H1 (cell line): ENCODE data around the gene PTGDS. TPM values are rescaled to one million over a fixed set of nuclear protein-coding genes. Genes with fewer than 3 reads are reported as not detected.
A peak's percentile ranks its signal among the peaks of the same experiment; 100 is the strongest.

Experiments used
- CTCF ChIA-PET: fragments of 300-600 bp; sonication (Branson Sonifier 250); formaldehyde crosslinking; loops from one replicate; lab custom pipeline; 2021; ENCODE audit not compliant: partially characterized antibody; lab: Charles Lee
- POLR2A ChIA-PET: fragments of 300-600 bp; sonication (Branson Sonifier 250); formaldehyde crosslinking; loops from one replicate; lab custom pipeline; 2021; ENCODE audit warnings: inconsistent platforms; ENCODE audit not compliant: partially characterized antibody; lab: Charles Lee
- DNase-seq, 2 experiments: peaks; one replicate each; pipeline versions ENCODE4 v3.0.0 to v3.0.0-alpha.2; 2010 to 2022; ENCODE audit warnings: low spot score in 2 of 2, low read depth in 1 of 2, mixed read lengths in 1 of 2
- FAIRE-seq: peaks from 2 replicates; lab custom pipeline; 2011; peaks lifted over from hg19 to GRCh38; lab: Jason Lieb, UNC
- H2AFZ ChIP-seq: 2 replicates; pipeline ENCODE4 v1.8.1; 2012; ENCODE audit warnings: low read length, inconsistent platforms
- H2AK5ac ChIP-seq: 2 replicates; pipeline ENCODE4 v1.6.1; 2013; ENCODE audit warnings: low read depth, low read length
- H2BK120ac ChIP-seq: replicated peaks from 2 replicates; pipeline ENCODE3; 2013; ENCODE audit warnings: low read depth, low read length, inconsistent platforms
- H2BK12ac ChIP-seq: 2 replicates; pipeline ENCODE4 v1.6.1; 2013; ENCODE audit warnings: low read depth, low read length
- H2BK15ac ChIP-seq: 2 replicates; pipeline ENCODE4 v1.6.1; 2013; ENCODE audit warnings: low read length
- H2BK20ac ChIP-seq: 2 replicates; pipeline ENCODE4 v1.6.1; 2013; ENCODE audit warnings: low read length
- H2BK5ac ChIP-seq: 2 replicates; pipeline ENCODE4 v1.6.1; 2013; ENCODE audit warnings: low read depth, low read length
- H3K14ac ChIP-seq: 2 replicates; pipeline ENCODE4 v1.6.1; 2013; ENCODE audit warnings: inconsistent platforms; ENCODE audit not compliant: insufficient read length
- H3K18ac ChIP-seq: 2 replicates; pipeline ENCODE4 v1.6.1; 2013; ENCODE audit warnings: low read length; ENCODE audit errors: extremely low read depth
- H3K23ac ChIP-seq: 2 replicates; pipeline ENCODE4 v1.6.1; 2013; ENCODE audit warnings: inconsistent platforms; ENCODE audit not compliant: insufficient read length
- H3K23me2 ChIP-seq: 2 replicates; pipeline ENCODE4 v1.6.1; 2013; ENCODE audit warnings: low read depth, low read length
- H3K27ac ChIP-seq: 2 replicates; pipeline ENCODE4 v1.6.1; 2011; ENCODE audit warnings: low read depth, low read length, inconsistent platforms
- H3K27me3 ChIP-seq, 4 experiments: replicated peaks in 1 of 4; 1 replicate in 1 of 4; 2 replicates in 3 of 4; pipeline versions ENCODE4 v1.6.1 to v1.8.1; 2011 to 2013; ENCODE audit warnings: low read length in 3 of 4, mild to moderate bottlenecking in 3 of 4, inconsistent platforms in 2 of 4, mixed read lengths in 2 of 4, moderate library complexity in 1 of 4; ENCODE audit not compliant: control insufficient read depth in 3 of 4, insufficient read depth in 3 of 4; ENCODE audit errors: extremely low read depth in 1 of 4
- H3K36me3 ChIP-seq, 4 experiments: 2 replicates each; pipeline versions ENCODE4 v1.6.1 to v1.8.1; 2011 to 2013; ENCODE audit warnings: mild to moderate bottlenecking in 4 of 4, low read length in 3 of 4, moderate library complexity in 2 of 4, control low read depth in 1 of 4, inconsistent platforms in 1 of 4; ENCODE audit not compliant: insufficient read depth in 4 of 4, control insufficient read depth in 2 of 4
- H3K4ac ChIP-seq: replicated peaks from 2 replicates; pipeline ENCODE3; 2013; ENCODE audit warnings: low read length, low read depth, mixed read lengths, inconsistent platforms; ENCODE audit not compliant: insufficient read length
- H3K4me1 ChIP-seq, 4 experiments: replicated peaks in 1 of 4; 1 replicate in 1 of 4; 2 replicates in 3 of 4; pipeline versions ENCODE4 v1.6.1 to v1.8.1; 2011 to 2013; ENCODE audit warnings: low read length in 3 of 4, inconsistent platforms in 2 of 4, mixed read lengths in 1 of 4; ENCODE audit not compliant: insufficient read depth in 4 of 4, control insufficient read depth in 3 of 4
- H3K4me2 ChIP-seq, 2 experiments: 2 replicates each; pipeline versions ENCODE4 v1.6.1 to v1.8.1; 2011 to 2013; ENCODE audit warnings: low read depth in 2 of 2, low read length in 2 of 2, control low read depth in 1 of 2, inconsistent platforms in 1 of 2, mild to moderate bottlenecking in 1 of 2; ENCODE audit not compliant: insufficient read depth in 1 of 2
- H3K4me3 ChIP-seq, 4 experiments: fragments of 200-600, 300-600 bp in 1 of 4; sonication (generic), shearing (Covaris generic), sonication (Bioruptor Twin) in 1 of 4; 2 replicates each; pipeline versions ENCODE4 v1.5.1 to v1.8.1; 2011 to 2016; ENCODE audit warnings: low read length in 4 of 4, low read depth in 3 of 4, control low read depth in 2 of 4, inconsistent platforms in 2 of 4, mild to moderate bottlenecking in 2 of 4, mixed read lengths in 1 of 4, moderate library complexity in 1 of 4; ENCODE audit not compliant: insufficient read depth in 2 of 4; ENCODE audit errors: extremely low read depth in 1 of 4
- H3K56ac ChIP-seq: replicated peaks from 2 replicates; pipeline ENCODE3; 2013; ENCODE audit warnings: low read depth, mild to moderate bottlenecking, mixed read lengths, low read length, inconsistent platforms; ENCODE audit not compliant: insufficient read length
- H3K79me1 ChIP-seq: 2 replicates; pipeline ENCODE4 v1.6.1; 2013; ENCODE audit warnings: low read depth, low read length, control low read depth
- H3K79me2 ChIP-seq, 2 experiments: 2 replicates each; pipeline versions ENCODE4 v1.6.1 to v1.8.1; 2012 to 2013; ENCODE audit warnings: low read length in 2 of 2, mild to moderate bottlenecking in 2 of 2, inconsistent platforms in 1 of 2; ENCODE audit not compliant: insufficient read depth in 2 of 2, control insufficient read depth in 1 of 2
- H3K9ac ChIP-seq, 4 experiments: replicated peaks in 1 of 4; 1 replicate in 1 of 4; 2 replicates in 3 of 4; pipeline versions ENCODE4 v1.6.1 to v1.8.1; 2011 to 2013; ENCODE audit warnings: low read depth in 3 of 4, low read length in 3 of 4, control low read depth in 2 of 4, mild to moderate bottlenecking in 2 of 4, moderate library complexity in 2 of 4, inconsistent platforms in 1 of 4; ENCODE audit errors: extremely low read depth in 1 of 4
- H3K9me3 ChIP-seq, 2 experiments: 2 replicates each; pipeline versions ENCODE4 v1.6.1 to v1.8.1; 2012 to 2013; ENCODE audit warnings: mild to moderate bottlenecking in 2 of 2, moderate library complexity in 2 of 2, control low read depth in 1 of 2, inconsistent platforms in 1 of 2, low read depth in 1 of 2, low read length in 1 of 2, mixed read lengths in 1 of 2; ENCODE audit not compliant: insufficient read depth in 2 of 2
- H4K20me1 ChIP-seq, 2 experiments: replicated peaks in 1 of 2; 2 replicates each; pipeline versions ENCODE3 to v1.8.1; 2011 to 2013; ENCODE audit warnings: inconsistent platforms in 2 of 2, low read length in 2 of 2, mild to moderate bottlenecking in 1 of 2; ENCODE audit not compliant: insufficient read depth in 2 of 2, control insufficient read depth in 1 of 2
- H4K5ac ChIP-seq: 2 replicates; pipeline ENCODE4 v1.6.1; 2013; ENCODE audit warnings: low read length, low read depth, mixed read lengths, inconsistent platforms; ENCODE audit not compliant: insufficient read length
- H4K8ac ChIP-seq: 2 replicates; pipeline ENCODE4 v1.8.0; 2013; ENCODE audit warnings: mild to moderate bottlenecking, moderate library complexity, low read length, inconsistent platforms; ENCODE audit not compliant: insufficient read depth; ENCODE audit errors: extremely low read depth
- H4K91ac ChIP-seq: replicated peaks from 2 replicates; pipeline ENCODE3; 2013; ENCODE audit warnings: low read length, mixed read lengths, inconsistent platforms; ENCODE audit not compliant: insufficient read length
- ASH2L ChIP-seq: fragments of 200-600, 300-600 bp; sonication (generic); IDR thresholded peaks from one replicate; pipeline ENCODE4 v1.7.1; 2017; ENCODE audit warnings: low read length
- CHD1 ChIP-seq: IDR thresholded peaks from 2 replicates; pipeline ENCODE4 v1.6.1; 2012; ENCODE audit warnings: low read depth, low read length, improper control_type of control experiment
- FOSL1 ChIP-seq: IDR thresholded peaks from 2 replicates; pipeline ENCODE4 v1.6.1; 2011; ENCODE audit warnings: mild to moderate bottlenecking, low read depth, low read length, moderate library complexity; ENCODE audit not compliant: insufficient read depth
- HDAC6 ChIP-seq: IDR thresholded peaks from one replicate; pipeline ENCODE4 v1.7.1; 2012; ENCODE audit warnings: low read depth, mild to moderate bottlenecking, inconsistent platforms, low read length, moderate library complexity
- JUN ChIP-seq: IDR thresholded peaks from 2 replicates; pipeline ENCODE4 v1.6.1; 2011; ENCODE audit warnings: low read depth, mild to moderate bottlenecking, improper control_type of control experiment, low read length
- PHF8 ChIP-seq: fragments of 200-600 bp; sonication (generic); conservative IDR thresholded peaks from 2 replicates; pipeline ENCODE4 v1.7.1; 2012; ENCODE audit warnings: low read depth, mild to moderate bottlenecking, inconsistent platforms, low read length, moderate library complexity
- POLR2AphosphoS5 ChIP-seq: IDR thresholded peaks from 2 replicates; pipeline ENCODE4 v1.6.1; 2011; ENCODE audit warnings: low read depth, low read length
- POU5F1 ChIP-seq: IDR thresholded peaks from 2 replicates; pipeline ENCODE4 v1.6.1; 2011; ENCODE audit warnings: low read depth, mild to moderate bottlenecking, low read length, moderate library complexity
- RFX5 ChIP-seq: IDR thresholded peaks from 2 replicates; pipeline ENCODE4 v1.6.1; 2011; ENCODE audit warnings: low read depth, low read length, improper control_type of control experiment, borderline replicate concordance
- RNF2 ChIP-seq: fragments of 200-900, 300-1000 bp; sonication (generic); IDR thresholded peaks from 2 replicates; pipeline ENCODE4 v1.7.1; 2016; ENCODE audit warnings: borderline replicate concordance, low read depth, mild to moderate bottlenecking, antibody characterized with exemption, low read length; ENCODE audit not compliant: poor library complexity, severe bottlenecking; ENCODE audit errors: missing control alignments
- SIRT6 ChIP-seq: IDR thresholded peaks from one replicate; pipeline ENCODE4 v1.7.1; 2012; ENCODE audit warnings: low read length, inconsistent platforms
- SIX5 ChIP-seq: IDR thresholded peaks from 2 replicates; pipeline ENCODE4 v1.6.1; 2011; ENCODE audit warnings: mild to moderate bottlenecking, low read depth, low read length
- TAF1 ChIP-seq: IDR thresholded peaks from 2 replicates; pipeline ENCODE4 v1.6.1; 2011; ENCODE audit warnings: mild to moderate bottlenecking, low read depth, low read length
- TBP ChIP-seq: IDR thresholded peaks from 2 replicates; pipeline ENCODE4 v1.6.1; 2011; ENCODE audit warnings: low read depth, low read length, improper control_type of control experiment
- ZNF274 ChIP-seq: IDR thresholded peaks from 2 replicates; pipeline ENCODE4 v1.7.0; 2012; ENCODE audit warnings: low read length, borderline replicate concordance; ENCODE audit errors: extremely low read depth
- WGBS, 2 experiments: shearing (Covaris generic) in 1 of 2; methylation state at CpG; one replicate each; pipeline versions ENCODE4 v1.1.6 to v1.1.7; 2013 to 2015; ENCODE audit warnings: low lambda C conversion rate in 2 of 2, mixed read lengths in 2 of 2, inconsistent platforms in 1 of 2, low coverage in 1 of 2, missing lambda C conversion rate in 1 of 2; ENCODE audit not compliant: insufficient replicate concordance in 2 of 2, insufficient coverage in 1 of 2, insufficient read length in 1 of 2; ENCODE audit errors: extremely low coverage in 1 of 2, missing lambda C conversion rate in 1 of 2; 5-methylcytosine and 5-hydroxymethylcytosine counted together
- polyA plus RNA-seq, 7 experiments: library from polyadenylated mRNA; depleted of rRNA in 3 of 7; stranded (reverse) in 5 of 7; unstranded in 2 of 7; fragments of >200 nt in 5 of 7; fragments of 200-250 nt in 2 of 7; gene quantifications; 1 replicate in 5 of 7; 2 replicates in 1 of 7; 4 replicates in 1 of 7; pipeline versions ENCODE4 v1.2.1 to v1.2.3, GENCODE V29; 2011 to 2013; ENCODE audit warnings: missing spikeins in 2 of 7, mixed read lengths in 2 of 7
- total RNA-seq: library from RNA; stranded (reverse); fragmentation: NEBNext Ultra II Directional; extraction: Animal tissue kit (Norgen Biotek cat#: 25700); gene quantifications from 2 replicates; pipeline ENCODE4 v1.2.1, GENCODE V29; 2021

The PTGDS gene
- total and polyA plus RNA-seq, 2 of the 8 experiments (the other 6 are each of a cell fraction or from before 2014, with no cell fraction given), result 1.7 to 2.3 TPM

DNA sequence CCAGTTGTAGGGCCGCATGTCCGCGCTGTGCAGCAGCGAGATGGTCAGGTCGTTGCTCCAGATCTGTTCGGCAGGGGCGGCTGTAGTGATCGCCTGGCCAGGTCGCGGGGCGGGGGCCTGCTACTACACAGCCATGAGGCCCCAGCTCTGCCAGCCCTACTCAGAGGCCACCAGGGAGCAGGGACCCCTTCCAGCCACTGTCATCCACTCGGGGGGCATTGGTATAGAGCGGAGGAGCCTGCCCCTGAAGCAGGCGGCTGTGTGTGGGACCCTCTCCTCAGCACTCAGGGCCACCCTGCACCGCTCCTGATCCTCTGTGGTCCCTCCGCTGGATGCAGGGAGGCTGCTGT is 34.4 kb upstream of the PTGDS start:
- Histone ChIP-seq H3K23me2 (peaks cover 5% of the 10 kb centered on the region; the same call in 1 of the 2 replicates), H3K9me3 (no peaks in the 10 kb centered on the region), H4K20me1 (peaks cover 7 to 27% of the 10 kb centered on the region in 2 experiments), H2BK12ac (no peak overlapping the region), H2AFZ (no peak overlapping the region), H2BK15ac (no peak overlapping the region), H2BK20ac (no peak overlapping the region), H3K36me3 (peaks cover 12 to 34% (median 16%) of the 10 kb centered on the region in 4 experiments; a peak in 7 of 8 replicates), H2AK5ac (no peak overlapping the region), H3K27me3 (no peaks in the 10 kb centered on the region), H2BK120ac (no peak overlapping the region), H2BK5ac (no peak overlapping the region), H3K14ac (no peak overlapping the region), H3K79me1 (no peaks in the 10 kb centered on the region), H4K5ac (no peak overlapping the region), H3K27ac (no peak overlapping the region), H4K8ac (no peak overlapping the region), H3K4ac (no peak overlapping the region), H3K4me1 (peaks cover 0 to 17% (median 11%) of the 10 kb centered on the region in 4 experiments; a peak in 5 of 7 replicates), H3K9ac (no peak overlapping the region), H3K18ac (no peak overlapping the region), H3K56ac (no peak overlapping the region), H3K4me3 (peak overlapping the region in 1 of 4 experiments; percentile 95; a peak in 1 of 8 replicates), H3K79me2 (peaks cover 0 to 3% of the 10 kb centered on the region in 2 experiments; a peak in 1 of 4 replicates), H4K91ac (no peak overlapping the region), H3K4me2 (peak overlapping the region; percentile 64 to 66), H3K23ac (no peak overlapping the region)
- FAIRE-seq (no peak), DNase-seq (no peak)
- WGBS, 2 experiments, result 85% methylated on average over 6 of the region's 16 CpGs; no CpG with 5 or more reads in 1 of the 2 experiments
- ChIA-PET CTCF (interaction anchor here (0.9 to 2.1 kb wide), 3 partner anchors 46 to 125 kb away, joined by 3 to 5 read pairs (median 3); partner anchors contain the start of gene AJM1), POLR2A (interaction anchor here (1.7 to 2.1 kb wide), 2 partner anchors 83 to 95 kb away, joined by 4 to 9 read pairs; no protein-coding TSS in a partner anchor)
- TF ChIP-seq RNF2, result no peak
- no peak for TF ChIP-seq PHF8
- TF ChIP-seq POU5F1, result no peak
- no peak for TF ChIP-seq RFX5
- TF ChIP-seq HDAC6, result no peak
- no peak for TF ChIP-seq CHD1
- no peak for TF ChIP-seq TAF1
- TF ChIP-seq POLR2AphosphoS5, result no peak
- TF ChIP-seq TBP, result no peak
- TF ChIP-seq FOSL1, result no peak
- TF ChIP-seq JUN, result no peak
- no peak for TF ChIP-seq ZNF274
- no peak for TF ChIP-seq ASH2L
- no peak for TF ChIP-seq SIRT6
- TF ChIP-seq SIX5, result no peak
